Skin epidermis (tissue), 12 donors: ENCODE results near the gene VCX3B.
A peak's percentile ranks its signal among the peaks of the same experiment; 100 is the strongest.
"Not testable (repeated sequence)": the region's sequence is repeated elsewhere in the genome, so short reads cannot be mapped to it uniquely, and the experiment has no call there.

ENCODE experiments used
- H3K27ac ChIP-seq, 21 experiments: fragments of 200-600 bp; sonication (generic) in 11 of 21; one replicate each; pipeline ENCODE4 v1.5.0; 2020; ENCODE audit warnings: mild to moderate bottlenecking in 3 of 21, inconsistent platforms in 2 of 21, moderate library complexity in 2 of 21
- H3K4me3 ChIP-seq, 7 experiments: fragments of 200-600 bp; sonication (generic) in 2 of 7; one replicate each; pipeline ENCODE4 v1.5.0; 2020; ENCODE audit warnings: inconsistent platforms in 2 of 7, mild to moderate bottlenecking in 2 of 7, moderate library complexity in 1 of 7

VCX3B gene

DNA sequence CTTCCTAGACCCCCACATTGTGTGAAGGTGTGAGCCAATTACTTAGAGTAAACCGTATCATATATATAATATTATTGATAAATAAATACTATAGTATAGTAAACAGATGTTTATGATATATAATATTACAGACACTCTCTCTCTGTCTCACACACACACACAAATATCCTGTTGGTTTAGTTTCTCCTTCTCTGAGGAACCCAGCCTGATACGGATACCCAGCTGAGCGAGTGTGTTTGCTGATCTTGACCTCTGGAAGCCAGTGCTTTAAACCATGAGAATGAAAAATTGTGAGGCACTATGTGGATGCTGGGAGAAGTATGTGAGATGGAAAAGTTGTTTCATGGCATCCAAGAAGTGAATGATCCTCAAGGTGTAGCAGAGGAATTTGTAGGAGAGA lies at the start of gene VCX3B:
Gene VCX3B, plus strand, starts transcription at position 301 of the 400 bp plus-strand sequence. CDS start 621 bp downstream, outside the sequence.
- not testable (repeated sequence) for H3K4me3 ChIP-seq, H3K27ac ChIP-seq

DNA sequence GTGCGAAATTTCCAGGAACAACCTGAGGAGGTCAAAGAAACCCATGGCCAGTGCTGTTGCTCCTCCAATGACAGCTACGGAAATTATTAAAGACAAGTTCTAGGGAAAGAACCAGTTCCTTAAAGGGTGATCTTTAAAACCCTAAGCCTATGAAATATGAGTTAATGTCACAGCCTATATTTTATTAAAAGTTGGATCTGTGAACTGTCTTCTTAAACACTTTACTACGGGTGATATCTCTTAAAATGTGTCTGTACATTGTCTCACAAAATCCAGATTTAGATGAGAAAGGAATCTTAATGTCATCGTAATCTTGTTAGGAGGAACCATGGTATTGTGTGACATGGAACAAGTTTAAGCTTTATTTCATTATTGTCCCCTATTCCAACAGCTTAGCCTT lies 46.3 kb upstream of the VCX3B start:
- Histone ChIP-seq H3K4me3 (no peak overlapping the region), H3K27ac (no peak overlapping the region)

DNA sequence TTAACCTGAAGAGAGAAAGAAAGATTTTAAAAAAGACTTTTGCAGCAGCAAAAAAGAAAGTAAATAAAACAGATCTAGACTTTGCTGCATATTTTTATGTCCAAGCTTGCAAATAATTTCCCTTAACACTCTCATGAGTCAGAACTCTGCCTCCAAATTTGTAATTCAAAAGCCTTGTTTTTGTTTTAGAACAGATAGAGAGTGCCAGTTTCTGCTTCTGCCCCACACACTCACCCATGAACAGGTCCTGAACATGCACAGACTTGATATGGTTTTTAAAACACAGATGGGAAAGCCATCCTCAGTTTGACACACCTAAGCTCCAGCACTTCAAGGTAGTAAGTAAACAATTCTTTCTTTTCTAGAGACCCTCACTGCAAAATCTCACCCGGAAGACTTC lies 39.7 kb upstream of the VCX3B start:
- H3K27ac ChIP-seq, result peak overlapping the region in 7 of 21 experiments; percentile 0 to 57 (median 20)
- no peak overlapping the region for H3K4me3 ChIP-seq

DNA sequence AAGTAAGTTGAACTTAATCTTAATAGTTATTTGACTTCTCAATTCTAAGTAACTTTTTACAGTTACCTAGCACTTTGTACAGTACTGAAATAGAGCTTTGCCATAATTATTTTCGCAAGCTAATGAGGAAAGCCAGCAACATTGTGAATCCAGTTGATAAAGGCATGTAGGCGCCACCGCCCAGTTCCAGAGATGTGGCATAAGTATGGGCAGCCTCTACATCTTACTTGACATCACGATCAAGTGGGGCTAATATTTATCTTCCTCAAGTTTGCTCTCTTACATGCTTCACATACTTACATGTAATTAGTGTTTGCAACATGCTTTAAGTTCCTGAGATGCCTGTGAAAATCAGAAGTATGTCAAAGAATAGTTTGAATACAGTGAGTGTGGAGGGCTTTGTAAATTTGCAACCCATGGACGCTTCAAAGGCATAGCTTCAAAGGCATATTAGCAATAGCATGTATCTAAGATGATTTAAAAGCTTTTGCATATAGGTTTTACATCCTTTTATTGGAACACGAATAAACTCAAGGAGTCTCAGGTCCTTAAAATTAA lies 34.9 kb upstream of the VCX3B start:
- no peak overlapping the region for H3K27ac ChIP-seq
- H3K4me3 ChIP-seq, result no peak overlapping the region

DNA sequence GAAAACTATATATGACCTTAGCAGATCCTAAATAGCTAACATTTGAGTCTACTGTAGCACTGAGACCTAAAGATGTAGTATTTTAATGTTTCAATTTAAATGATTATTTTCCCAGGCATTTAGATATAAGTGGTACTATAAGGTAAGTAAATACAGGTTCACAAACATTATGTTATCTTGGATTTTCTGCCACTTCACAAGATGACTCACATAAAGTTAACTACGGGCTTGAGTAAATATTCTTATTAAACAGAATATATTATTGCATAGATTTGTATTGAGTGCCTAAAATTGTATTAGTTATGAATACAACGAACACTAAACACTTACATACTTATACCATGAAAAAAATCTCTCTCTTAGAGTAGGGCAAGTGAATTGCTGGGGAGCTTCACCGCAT lies 34.2 kb upstream of the VCX3B start:
- Histone ChIP-seq H3K27ac (no peak overlapping the region), H3K4me3 (no peak overlapping the region)

DNA sequence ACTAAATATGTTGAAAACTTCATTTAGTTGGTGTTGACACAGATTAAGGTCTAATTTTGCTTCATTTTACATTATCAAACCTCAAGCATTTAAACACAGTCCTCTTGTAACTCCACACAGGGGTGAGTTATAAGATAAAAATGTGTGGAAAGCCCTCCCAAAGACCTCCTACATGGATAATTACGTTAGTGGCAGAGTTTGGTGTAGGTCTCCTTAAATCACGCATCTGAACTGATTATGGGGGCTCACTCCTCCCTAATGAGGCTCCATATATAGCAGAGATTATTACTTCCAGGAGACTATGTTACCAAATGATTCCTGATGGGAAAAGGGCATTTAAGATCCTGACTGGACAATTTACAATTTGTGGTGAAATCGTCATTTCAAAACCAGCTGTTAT lies 32.2 kb upstream of the VCX3B start:
- H3K4me3 ChIP-seq, result no peak overlapping the region
- H3K27ac ChIP-seq, result no peak overlapping the region

DNA sequence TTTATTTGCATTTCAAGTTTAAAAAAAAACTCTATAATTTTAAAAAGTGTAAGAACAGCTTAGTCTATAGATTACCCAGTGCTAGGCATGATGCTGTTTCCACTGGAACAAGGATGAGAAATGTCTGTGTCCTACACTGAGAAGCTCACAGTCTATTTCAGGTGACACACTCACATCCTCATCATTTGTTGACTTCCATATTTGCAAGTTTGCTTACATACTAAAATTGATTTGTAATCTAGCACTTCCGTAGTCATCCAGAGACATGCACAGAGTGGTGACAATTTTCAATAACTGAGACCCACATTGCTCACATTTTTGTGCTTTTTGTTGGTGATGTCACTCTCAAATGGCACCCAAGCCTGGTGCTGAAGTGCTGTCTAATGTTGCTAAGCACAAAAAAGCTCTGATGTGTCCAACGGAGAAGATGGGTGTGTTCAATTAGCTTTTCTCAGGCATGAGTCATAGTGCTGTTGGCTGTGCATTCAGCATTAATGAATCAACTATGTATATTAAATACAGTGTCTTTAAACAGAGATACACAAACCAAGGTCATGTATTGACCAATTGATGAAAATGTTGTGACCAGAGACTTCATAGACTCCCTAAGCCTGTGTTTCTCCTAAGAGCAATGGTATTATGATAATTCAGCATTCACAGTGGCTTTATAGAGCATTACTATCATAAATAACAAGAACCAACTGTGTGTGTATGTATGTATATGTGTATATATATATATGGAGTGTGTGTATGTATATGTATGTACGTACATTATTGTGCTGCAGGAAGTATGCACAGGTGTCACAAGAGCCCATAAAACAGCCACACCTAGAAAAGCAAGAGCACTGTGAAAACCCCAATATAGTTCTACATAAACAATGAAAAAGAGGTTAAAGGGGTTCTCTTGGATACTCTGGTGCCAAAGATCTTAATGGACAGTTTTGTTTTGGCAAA lies 31.2 kb upstream of the VCX3B start:
- H3K4me3 ChIP-seq, result no peak overlapping the region
- H3K27ac ChIP-seq, result no peak overlapping the region

DNA sequence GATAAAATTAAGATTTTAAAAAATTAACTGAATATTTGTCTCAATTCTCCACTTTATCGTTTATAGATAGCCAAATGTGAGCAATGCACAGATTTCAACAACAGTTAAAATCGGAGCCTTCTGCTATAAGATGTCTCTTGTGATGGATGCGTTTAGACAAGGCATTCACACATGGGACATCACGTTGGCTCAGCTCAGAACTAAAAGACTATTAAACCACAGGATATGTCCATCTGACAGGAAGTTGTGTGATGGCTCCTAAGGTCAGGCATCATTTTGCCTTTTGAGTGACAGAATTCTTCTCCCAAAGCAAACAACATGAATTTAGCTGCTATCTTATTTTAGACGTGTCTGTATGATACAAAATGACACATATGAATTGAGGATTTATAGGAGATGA lies 17.3 kb upstream of the VCX3B start:
- no peak overlapping the region for H3K27ac ChIP-seq

DNA sequence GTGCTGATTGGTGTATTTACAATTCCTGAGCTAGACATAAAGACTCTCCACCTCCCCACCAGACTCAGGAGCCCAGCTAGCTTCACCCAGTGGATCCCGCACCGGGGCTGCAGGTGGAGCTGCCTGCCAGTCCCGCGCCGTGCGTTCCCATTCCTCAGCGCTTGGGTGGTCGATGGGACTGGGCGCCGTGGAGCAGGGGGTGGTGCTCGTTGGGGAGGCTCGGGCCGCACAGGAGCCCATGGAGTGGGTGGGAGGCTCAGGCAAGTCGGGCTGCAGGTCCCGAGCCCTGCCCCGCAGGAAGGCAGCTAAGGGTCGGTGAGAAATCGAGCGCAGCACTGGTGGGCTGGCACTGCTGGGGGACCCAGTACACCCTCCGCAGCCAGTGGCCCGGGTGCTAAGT lies 12.3 kb upstream of the VCX3B start:
- H3K27ac ChIP-seq, H3K4me3 ChIP-seq: not testable (repeated sequence)

More for the DNA sequence above, 17.3 kb upstream of the VCX3B start:
- no peak overlapping the region for H3K4me3 ChIP-seq

DNA sequence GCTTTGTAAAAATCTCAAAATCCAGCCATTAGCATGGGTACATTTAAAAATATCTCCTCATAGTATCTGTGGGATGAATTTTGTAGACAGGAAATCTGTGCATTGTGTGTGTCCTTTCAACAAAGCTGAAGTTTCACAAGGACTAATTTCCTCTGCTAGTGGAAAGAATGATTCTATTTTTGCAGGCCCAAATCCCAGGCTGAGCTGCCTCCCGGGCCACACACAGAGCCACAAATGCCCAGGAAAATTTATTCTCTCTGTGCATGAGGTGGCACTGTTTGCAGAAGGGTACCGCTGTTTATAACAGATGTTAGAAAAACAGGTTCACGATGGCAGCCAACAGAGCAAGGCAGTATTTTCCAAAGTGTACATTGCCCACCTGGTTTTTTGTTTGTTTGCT lies 11.0 kb upstream of the VCX3B start:
- Histone ChIP-seq H3K27ac (no peak overlapping the region), H3K4me3 (no peak overlapping the region)

DNA sequence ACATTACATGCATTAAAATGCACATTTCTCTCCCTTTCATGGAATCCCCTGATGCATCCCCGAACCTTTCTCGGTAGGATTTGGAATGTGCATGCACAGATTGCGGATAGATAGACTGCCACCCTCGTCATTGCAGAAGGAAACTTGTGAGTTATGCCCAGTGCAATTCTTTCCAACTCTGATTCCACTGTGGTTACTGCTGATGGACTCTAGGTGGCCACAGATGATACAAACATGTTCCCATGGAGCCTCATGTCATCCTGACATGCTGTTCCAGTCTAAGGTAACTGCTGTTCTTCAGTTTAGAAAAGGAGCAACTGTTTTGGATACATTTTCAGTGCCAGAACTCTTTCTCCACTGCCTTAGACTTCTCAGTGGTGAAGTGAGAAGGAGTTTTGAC lies 9.1 kb upstream of the VCX3B start:
- no peak overlapping the region for H3K27ac ChIP-seq
- no peak overlapping the region for H3K4me3 ChIP-seq

DNA sequence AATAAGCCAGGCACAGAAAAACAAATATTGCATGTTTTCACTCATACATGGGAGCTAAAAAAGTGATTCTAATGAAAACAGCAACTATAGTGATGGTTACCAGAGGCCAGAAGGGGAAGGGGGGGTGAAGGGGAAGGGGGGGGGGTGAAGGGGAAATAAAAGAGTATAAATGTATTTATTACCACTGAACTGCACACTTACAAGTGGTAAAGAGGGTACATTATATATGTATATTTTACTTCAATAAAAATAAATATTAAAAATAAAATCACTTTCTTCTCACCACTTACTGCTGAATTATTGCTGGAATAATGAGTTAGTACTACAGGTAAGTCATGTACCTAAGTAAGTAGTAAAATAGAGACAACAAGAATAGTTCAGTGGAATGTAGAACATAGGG lies 2.1 kb upstream of the VCX3B start:
- Histone ChIP-seq H3K4me3 (no peak overlapping the region), H3K27ac (no peak overlapping the region)

DNA sequence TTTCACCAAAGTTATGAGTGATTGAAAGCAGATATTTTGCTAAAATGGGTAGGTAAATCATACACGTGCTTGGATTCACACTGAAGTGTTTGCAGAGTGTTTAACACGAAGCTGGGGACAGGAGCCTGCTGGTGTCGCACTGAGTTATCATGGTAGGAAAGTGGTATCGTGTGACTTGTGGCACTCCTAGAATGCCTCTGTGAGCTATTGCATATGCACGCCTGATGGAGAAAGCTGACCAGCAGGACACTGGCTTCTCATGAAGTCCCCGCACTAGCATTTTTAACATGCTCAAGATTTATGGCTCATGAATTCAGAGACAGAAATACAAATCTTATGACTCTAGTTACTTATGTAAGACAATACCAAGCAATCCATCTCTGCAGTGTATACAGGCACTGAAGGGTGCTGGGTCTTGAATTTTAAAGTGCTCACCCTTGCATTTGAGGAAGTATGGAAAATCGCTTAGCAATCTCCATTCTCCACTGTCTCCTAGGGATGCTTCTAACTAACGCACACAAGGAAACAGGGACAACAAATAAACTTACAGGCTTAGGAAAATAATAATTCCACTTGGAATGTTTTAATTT lies 19.8 kb downstream of the VCX3B start:
- Histone ChIP-seq H3K27ac (no peak overlapping the region), H3K4me3 (no peak overlapping the region)

DNA sequence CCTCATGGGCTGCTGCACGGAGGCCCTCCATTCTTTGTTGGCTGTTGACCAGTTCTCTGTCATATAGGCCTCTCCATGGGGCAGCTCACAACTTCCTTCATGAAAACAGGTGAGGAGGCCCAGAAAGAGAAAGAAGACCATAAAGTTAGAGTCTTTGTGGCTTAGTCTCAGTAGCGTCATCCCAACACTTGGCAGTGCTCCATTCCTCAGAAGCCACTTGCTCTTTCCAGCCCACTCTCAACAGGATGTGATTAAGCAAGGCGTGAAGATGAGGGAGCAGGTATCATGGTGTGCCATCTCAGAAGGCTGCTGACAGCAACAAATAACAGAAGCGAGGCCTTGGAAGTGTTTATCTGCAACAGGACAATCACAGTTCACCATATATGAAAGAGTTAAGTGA lies 30.4 kb downstream of the VCX3B start:
- H3K27ac ChIP-seq, H3K4me3 ChIP-seq: not testable (repeated sequence)

DNA sequence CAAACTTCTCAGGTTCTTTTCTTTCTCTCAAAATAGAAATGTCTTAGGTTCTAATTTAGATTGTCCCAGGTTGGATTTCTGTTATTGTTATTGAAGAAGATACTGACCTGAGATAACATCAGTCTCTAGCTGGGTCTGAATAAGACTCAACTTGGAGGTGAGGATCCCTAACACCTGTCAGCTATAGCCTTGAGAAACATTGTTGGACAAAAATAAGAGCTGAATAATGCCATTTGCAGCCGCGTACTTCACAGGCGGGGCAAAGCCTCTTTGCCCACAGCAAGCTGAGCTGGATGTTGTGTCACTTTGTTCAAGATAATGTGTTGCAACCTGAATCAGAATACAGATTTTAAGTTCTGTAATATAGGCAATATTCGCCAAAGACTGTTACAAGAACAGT lies 35.6 kb downstream of the VCX3B start:
- Histone ChIP-seq H3K27ac (no peak overlapping the region), H3K4me3 (no peak overlapping the region)

DNA sequence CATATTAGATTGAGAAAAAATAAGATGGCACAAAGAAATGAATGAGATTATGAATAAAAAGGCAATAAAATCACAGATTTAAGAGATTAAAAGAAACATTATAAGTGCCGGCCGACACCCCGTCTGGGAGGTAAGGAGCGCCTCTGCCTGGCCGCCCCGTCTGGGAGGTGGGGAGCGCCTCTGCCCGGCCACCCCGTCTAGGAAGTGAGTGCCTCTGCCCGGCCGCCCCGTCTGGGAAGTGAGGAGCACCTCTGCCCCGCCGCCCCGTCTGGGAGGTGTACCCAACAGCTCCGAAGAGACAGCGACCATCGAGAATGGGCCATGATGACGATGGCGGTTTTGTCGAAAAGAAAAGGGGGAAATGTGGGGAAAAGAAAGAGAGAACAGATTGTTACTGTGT lies 37.5 kb downstream of the VCX3B start:
- not testable (repeated sequence) for H3K27ac ChIP-seq, H3K4me3 ChIP-seq

DNA sequence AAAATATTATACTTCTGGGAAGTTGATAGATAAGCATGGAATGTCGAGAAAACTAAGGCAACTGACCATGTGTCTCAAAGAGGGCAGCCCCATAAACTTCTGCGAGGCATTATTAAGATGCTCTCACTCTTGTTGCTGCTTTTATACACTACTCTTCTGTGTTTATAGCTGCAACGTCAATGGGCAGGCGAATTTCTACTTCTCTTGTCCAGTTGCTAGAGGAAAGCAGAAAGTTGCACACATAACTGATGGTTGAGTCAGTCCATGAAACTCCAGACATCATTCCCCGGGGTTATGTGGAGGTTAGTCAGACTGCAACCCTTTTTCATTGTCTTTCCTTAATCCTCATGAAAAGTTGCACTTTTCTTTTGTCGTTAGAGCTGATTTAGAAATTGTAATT lies 39.8 kb downstream of the VCX3B start:
- Histone ChIP-seq H3K4me3 (no peak overlapping the region), H3K27ac (no peak overlapping the region)
